ENCODE measurements around the gene TRPC4. TPM values are rescaled to one million over a fixed set of nuclear protein-coding genes. Genes with fewer than 3 reads are reported as not detected.

Gene TRPC4
- total and polyA plus RNA-seq, 8 donors, result 0.23 to 12.3 (median 3.9) TPM; not detected in 1

DNA sequence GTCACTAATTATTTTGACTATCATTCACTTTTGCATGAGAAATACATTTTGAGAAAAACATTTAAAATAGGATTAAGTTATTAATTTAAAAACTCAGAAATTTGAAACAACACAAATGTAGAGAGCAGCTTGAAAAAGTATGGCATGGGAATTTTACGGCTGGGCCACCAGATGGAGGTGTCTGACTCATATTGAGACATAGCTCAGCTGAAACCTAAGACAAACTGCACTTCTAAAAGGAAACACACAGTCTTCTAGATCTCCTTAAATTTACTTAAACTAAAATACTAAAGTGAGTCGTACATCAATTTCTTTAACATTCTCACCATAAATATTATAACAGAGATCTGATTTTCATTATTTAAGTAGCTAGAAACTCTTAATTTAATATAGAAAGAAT, 229.1 kb downstream of the TRPC4 start:
- Histone ChIP-seq H3K4me1 (peaks cover 0 to 3% (median 0%) of the 10 kb centered on the region in 4 donors), H3K4me3 (no peak overlapping the region), H3K27me3 (no peaks in the 10 kb centered on the region), H3K36me3 (peaks cover 0 to 7% (median 0%) of the 10 kb centered on the region in 4 donors), H3K9me3 (no peaks in the 10 kb centered on the region), H3K27ac (no peak overlapping the region)
- TF ChIP-seq, protein P1, sequence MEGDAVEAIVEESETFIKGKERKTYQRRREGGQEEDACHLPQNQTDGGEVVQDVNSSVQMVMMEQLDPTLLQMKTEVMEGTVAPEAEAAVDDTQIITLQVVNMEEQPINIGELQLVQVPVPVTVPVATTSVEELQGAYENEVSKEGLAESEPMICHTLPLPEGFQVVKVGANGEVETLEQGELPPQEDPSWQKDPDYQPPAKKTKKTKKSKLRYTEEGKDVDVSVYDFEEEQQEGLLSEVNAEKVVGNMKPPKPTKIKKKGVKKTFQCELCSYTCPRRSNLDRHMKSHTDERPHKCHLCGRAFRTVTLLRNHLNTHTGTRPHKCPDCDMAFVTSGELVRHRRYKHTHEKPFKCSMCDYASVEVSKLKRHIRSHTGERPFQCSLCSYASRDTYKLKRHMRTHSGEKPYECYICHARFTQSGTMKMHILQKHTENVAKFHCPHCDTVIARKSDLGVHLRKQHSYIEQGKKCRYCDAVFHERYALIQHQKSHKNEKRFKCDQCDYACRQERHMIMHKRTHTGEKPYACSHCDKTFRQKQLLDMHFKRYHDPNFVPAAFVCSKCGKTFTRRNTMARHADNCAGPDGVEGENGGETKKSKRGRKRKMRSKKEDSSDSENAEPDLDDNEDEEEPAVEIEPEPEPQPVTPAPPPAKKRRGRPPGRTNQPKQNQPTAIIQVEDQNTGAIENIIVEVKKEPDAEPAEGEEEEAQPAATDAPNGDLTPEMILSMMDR (IDR thresholded peaks at IDR 0.05), result peak in 4 of 7 experiments; percentile 11 to 42 (median 30)
- no peak for TF ChIP-seq POLR2AphosphoS5 (IDR thresholded peaks at IDR 0.05)
- DNase-seq, result peak in 1 of 2 donors; percentile 67
- intact Hi-C loops (cut with DNase I; ENCODE audit: low total_unique reads), result no loop called here
- 8 to 20% (median 10%) methylated on average over 2 of the region's 2 CpGs for WGBS, 5 donors

DNA sequence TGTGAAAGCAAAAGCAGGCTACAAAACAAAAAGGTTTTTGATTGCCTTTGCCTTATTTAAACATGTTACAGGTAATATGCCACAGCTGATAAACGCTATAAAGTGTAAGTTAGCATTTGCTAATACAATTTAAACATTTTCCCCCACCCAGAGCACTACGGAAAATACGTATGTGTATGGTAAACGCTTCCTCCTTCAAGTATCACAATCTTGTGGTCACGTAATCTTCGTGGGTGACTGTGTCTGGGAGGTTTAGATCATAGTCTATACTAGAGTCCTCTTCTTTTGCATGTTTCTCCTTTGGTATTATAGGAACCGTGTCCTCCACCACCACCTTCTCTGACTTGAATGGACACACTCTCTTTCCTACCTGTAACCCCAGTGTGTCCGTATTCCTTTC, 232.9 kb downstream of the TRPC4 start:
- no peak overlapping the region for H3K4me3 ChIP-seq
- TF ChIP-seq, protein P1 (IDR thresholded peaks at IDR 0.05), result no peak
- TF ChIP-seq POLR2A (IDR thresholded peaks at IDR 0.05) (no peak), POLR2AphosphoS5 (IDR thresholded peaks at IDR 0.05) (no peak), EP300 (IDR thresholded peaks at IDR 0.05) (no peak)
- intact Hi-C loops (cut with DNase I; ENCODE audit: low total_unique reads), result no loop called here
- no peaks in the 10 kb centered on the region for H3K9me3 ChIP-seq
- H3K36me3 ChIP-seq, result peaks cover 0 to 7% (median 0%) of the 10 kb centered on the region in 4 donors
- no peak overlapping the region for H3K27ac ChIP-seq
- H3K27me3 ChIP-seq, result no peaks in the 10 kb centered on the region
- no peaks in the 10 kb centered on the region for H3K4me1 ChIP-seq
- WGBS, 5 donors, result 44 to 71% (median 50%) methylated on average over 8 of the region's 8 CpGs
- DNase-seq, result no peak

DNA sequence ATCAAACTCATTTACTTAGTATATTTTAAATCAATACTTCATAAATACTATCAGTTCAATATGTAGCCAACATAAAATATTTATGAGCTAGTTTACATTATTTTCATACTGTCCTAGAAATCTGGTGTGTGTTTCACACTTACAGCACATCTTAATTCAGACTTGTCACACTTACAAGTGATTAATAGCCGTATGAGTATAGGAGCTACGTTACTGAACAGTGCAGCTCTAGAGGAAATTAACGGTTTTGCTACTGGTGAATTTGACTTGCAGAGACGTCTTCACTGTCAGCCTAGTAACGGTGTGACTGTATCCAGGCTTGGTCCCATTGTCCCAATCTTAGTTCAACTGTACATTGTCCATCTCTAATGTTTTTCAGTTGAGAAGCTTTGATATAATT, 237.3 kb downstream of the TRPC4 start:
- WGBS, 5 donors, result 53 to 78% (median 59%) methylated on average over 5 of the region's 5 CpGs
- Histone ChIP-seq H3K4me3 (no peak overlapping the region), H3K4me1 (no peaks in the 10 kb centered on the region), H3K27me3 (no peaks in the 10 kb centered on the region), H3K27ac (no peak overlapping the region), H3K9me3 (no peaks in the 10 kb centered on the region), H3K36me3 (peaks cover 0 to 7% (median 0%) of the 10 kb centered on the region in 4 donors)
- intact Hi-C loops (cut with DNase I; ENCODE audit: low total_unique reads), result no loop called here
- DNase-seq, result no peak
- TF ChIP-seq, protein P1 (IDR thresholded peaks at IDR 0.05), result no peak
- TF ChIP-seq POLR2A (IDR thresholded peaks at IDR 0.05) (no peak), EP300 (IDR thresholded peaks at IDR 0.05) (no peak), POLR2AphosphoS5 (IDR thresholded peaks at IDR 0.05) (no peak)

DNA sequence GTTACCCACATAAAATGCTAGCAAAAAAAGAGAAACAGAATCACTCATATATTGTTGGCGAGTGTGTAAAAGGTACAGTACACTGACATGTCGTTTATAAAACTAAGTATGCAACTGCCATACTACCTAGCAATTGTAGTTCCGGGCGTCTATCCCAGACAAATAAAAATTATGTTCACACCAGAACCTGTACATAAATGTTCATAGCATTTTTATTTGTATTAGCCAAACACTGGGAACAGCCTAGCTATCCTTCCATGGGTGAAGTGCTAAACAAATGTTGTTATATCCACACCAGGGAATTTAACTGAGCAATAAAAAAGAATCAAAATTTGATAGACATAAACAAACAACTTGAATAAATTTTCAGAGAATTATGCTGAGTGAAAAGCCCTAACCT, 242.1 kb downstream of the TRPC4 start:
- Histone ChIP-seq H3K27ac (no peak overlapping the region), H3K4me1 (peaks cover 0 to 13% (median 4%) of the 10 kb centered on the region in 4 donors), H3K9me3 (no peaks in the 10 kb centered on the region), H3K4me3 (no peak overlapping the region), H3K36me3 (no peaks in the 10 kb centered on the region), H3K27me3 (no peaks in the 10 kb centered on the region)
- no peak for DNase-seq
- 26 to 49% (median 38%) methylated on average over 4 of the region's 4 CpGs for WGBS, 5 donors
- intact Hi-C loops (cut with DNase I; ENCODE audit: low total_unique reads), result no loop called here
- TF ChIP-seq, protein P1 (IDR thresholded peaks at IDR 0.05), result no peak
- no peak for TF ChIP-seq EP300 (IDR thresholded peaks at IDR 0.05)
- TF ChIP-seq POLR2A (IDR thresholded peaks at IDR 0.05), result no peak
- TF ChIP-seq POLR2AphosphoS5 (IDR thresholded peaks at IDR 0.05), result no peak
